Skeletal muscle satellite cell (primary cell): ENCODE measurements around the gene C2CD3.

Experiments
- H3K27me3 ChIP-seq: 2 replicates; pipeline ENCODE4 v1.7.0; 2013; ENCODE audit warnings: low read length; ENCODE audit not compliant: control insufficient read depth, insufficient read depth
- H3K36me3 ChIP-seq: 2 replicates; pipeline ENCODE4 v1.7.0; 2013; ENCODE audit warnings: mild to moderate bottlenecking, control low read depth, low read length; ENCODE audit not compliant: insufficient read depth
- H3K4me1 ChIP-seq: 2 replicates; pipeline ENCODE4 v1.7.0; 2013; ENCODE audit warnings: low read length; ENCODE audit not compliant: control insufficient read depth, insufficient read depth
- H3K4me2 ChIP-seq: 2 replicates; pipeline ENCODE4 v1.7.0; 2013; ENCODE audit warnings: mild to moderate bottlenecking, low read length
- H3K4me3 ChIP-seq: 2 replicates; pipeline ENCODE4 v1.7.0; 2013; ENCODE audit warnings: low read length
- H3K9ac ChIP-seq: 2 replicates; pipeline ENCODE4 v1.7.0; 2013; ENCODE audit warnings: mild to moderate bottlenecking, low read depth, low read length, moderate library complexity
- H3K9me3 ChIP-seq: replicated peaks from 2 replicates; pipeline ENCODE4 v1.7.0; 2013; ENCODE audit warnings: mild to moderate bottlenecking, control low read depth, low read length

C2CD3 gene

DNA sequence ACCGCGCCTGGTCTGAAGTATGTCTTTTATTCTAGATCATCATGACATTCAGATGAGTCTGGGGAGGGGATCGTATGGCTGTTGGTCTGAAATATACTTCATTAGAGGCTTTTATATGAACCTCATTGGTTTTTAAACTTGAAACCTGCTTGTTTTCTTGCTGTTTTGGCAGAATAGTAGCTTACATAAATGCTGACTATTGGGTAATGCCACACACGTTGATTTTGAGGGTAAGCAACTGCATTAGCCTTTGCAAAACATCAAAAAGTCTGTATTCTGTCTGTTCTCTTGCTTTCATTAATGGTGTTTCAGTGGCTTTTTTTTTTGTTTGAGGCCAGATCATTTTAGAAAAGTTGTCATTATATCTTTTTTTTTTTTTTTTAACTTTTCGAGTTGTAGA lies 14.5 kb upstream of the C2CD3 start:
- H3K4me3 ChIP-seq = no peak overlapping the region
- peaks cover 4% of the 10 kb centered on the region for H3K36me3 ChIP-seq
- no peaks in the 10 kb centered on the region for H3K27me3 ChIP-seq
- peaks cover 12% of the 10 kb centered on the region for H3K4me1 ChIP-seq
- H3K9me3 ChIP-seq = no peaks in the 10 kb centered on the region
- H3K9ac ChIP-seq = no peak overlapping the region
- no peak overlapping the region for H3K4me2 ChIP-seq

DNA sequence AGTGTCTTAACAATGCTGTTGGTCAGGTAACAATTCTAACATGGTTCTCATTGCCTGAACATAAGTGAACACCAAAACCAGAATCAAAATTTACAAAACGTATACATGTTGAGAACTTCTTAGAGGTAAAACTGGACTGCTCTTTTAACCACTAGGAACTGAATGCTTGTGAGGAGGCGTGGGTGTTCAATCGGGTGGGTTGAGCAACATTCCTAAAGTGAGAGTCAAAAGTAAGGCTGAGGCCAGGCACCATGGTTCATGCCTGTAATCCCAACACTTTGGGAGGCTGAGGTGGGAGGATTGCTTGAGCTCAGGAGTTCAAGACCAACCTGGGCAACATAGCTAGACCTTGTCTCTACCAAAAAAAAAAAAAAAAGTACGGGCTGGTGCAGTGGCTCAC lies 11.8 kb upstream of the C2CD3 start:
- Histone ChIP-seq H3K4me1 (peaks cover 18% of the 10 kb centered on the region), H3K4me3 (no peak overlapping the region), H3K4me2 (no peak overlapping the region), H3K27me3 (no peaks in the 10 kb centered on the region), H3K9me3 (no peaks in the 10 kb centered on the region), H3K36me3 (peaks cover 1% of the 10 kb centered on the region), H3K9ac (no peak overlapping the region)

DNA sequence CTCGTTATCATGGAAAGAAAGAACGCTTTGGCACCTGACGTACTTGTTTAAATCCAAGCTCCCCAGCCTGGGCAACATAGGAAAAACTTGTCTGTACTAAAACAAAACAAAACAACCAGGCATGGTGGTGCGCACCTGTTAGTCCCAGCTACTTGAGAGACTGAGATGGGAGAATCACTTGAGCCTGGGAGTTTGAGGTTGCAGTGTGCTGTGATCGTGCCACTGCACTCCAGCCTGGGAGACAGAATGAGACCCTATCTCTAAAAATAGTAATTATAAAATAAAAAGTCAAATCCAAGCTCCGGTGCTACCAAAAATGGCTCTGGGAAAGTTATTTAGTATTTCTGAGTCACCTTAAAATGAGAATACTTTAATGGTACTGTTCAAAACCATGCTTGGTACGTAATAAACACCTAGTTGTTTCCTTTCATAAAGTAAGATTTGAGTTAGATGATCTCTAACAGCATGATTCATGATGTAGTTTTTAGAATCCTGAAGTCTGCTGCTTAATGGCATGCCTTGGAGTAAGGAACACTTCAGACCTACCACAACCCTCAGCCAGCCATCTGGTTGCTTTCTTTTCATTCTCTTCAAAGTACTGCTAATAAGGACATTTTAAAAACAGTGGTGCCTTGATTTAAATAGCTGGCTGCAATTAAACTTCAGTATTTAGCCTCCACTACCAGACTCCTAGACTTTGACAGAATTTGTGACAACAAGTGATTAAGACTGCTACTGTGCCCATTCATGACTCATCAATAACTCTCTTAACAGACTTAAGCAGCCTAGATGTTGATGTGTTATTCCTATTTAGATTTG lies 8.6 kb upstream of the C2CD3 start:
- Histone ChIP-seq H3K36me3 (no peaks in the 10 kb centered on the region), H3K9ac (no peak overlapping the region), H3K4me2 (no peak overlapping the region), H3K4me1 (peaks cover 12% of the 10 kb centered on the region), H3K4me3 (no peak overlapping the region), H3K9me3 (no peaks in the 10 kb centered on the region), H3K27me3 (no peaks in the 10 kb centered on the region)

DNA sequence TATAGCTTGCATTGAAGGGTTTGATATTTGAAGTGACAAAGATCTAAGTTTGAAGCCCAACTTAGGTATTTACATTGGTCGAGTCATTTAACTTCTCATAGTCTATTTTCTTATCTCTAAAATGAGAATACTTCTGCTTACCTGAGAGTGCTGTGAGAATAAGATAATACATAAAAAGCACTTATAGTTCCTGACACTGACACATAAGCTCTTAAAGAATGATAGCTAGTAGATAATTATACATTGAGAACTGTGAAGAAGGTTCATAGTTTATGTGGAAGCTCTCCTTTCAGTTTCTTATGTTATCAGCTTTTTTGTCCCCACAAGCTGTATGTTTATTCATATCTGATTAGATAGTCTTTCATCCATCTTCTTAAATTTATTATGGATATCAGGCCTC lies 5.1 kb upstream of the C2CD3 start:
- Histone ChIP-seq H3K4me2 (no peak overlapping the region), H3K4me1 (peaks cover 20% of the 10 kb centered on the region), H3K27me3 (no peaks in the 10 kb centered on the region)

DNA sequence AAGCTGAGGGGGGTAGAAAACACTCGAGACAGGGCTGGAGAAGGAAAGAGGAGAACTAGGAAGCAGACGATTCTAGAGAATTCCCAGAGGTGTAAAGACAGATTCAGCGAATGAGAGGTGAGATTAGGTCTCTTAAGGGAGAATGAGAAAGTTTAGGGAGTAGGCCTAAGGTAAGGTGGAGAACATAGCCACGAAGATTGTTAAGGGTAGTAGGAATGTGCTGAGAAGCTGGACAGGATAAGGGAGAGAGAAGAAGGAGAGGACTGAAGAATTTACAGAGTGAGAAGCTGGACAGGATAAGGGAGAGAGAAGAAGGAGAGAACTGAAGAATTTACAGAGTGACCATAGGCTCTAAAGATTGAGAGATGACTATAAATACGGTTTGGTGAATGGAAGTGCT lies 1.2 kb upstream of the C2CD3 start:
- H3K4me1 ChIP-seq = peaks cover 20% of the 10 kb centered on the region
- peak overlapping the region; percentile 82 for H3K4me2 ChIP-seq
- peak overlapping the region; percentile 82 for H3K4me3 ChIP-seq
- peak overlapping the region; percentile 91 for H3K9ac ChIP-seq
- H3K36me3 ChIP-seq = peaks cover 8% of the 10 kb centered on the region
- no peaks in the 10 kb centered on the region for H3K27me3 ChIP-seq
- no peaks in the 10 kb centered on the region for H3K9me3 ChIP-seq

More for the DNA sequence above, 5.1 kb upstream of the C2CD3 start:
- no peak overlapping the region for H3K4me3 ChIP-seq
- no peak overlapping the region for H3K9ac ChIP-seq
- no peaks in the 10 kb centered on the region for H3K36me3 ChIP-seq
- no peaks in the 10 kb centered on the region for H3K9me3 ChIP-seq

DNA sequence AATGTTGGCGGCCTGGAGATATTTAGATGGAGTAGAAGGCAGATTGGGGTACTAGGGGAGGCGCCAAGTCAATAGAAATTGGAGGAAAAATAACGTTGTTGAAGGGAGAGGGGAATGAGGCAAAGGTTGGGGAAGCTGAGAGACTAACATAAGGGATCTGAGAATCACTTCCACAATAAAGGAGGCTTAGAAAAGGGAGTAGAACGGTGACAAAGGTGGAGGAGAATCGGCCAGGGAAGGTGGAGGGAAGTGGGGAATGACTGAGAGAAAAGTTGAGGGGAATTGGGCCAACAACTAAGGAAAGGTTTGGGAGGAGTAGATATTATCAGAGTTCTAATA lies 797 bp upstream of the C2CD3 start:
- H3K9me3 ChIP-seq = no peaks in the 10 kb centered on the region
- no peaks in the 10 kb centered on the region for H3K27me3 ChIP-seq
- H3K4me1 ChIP-seq = peaks cover 20% of the 10 kb centered on the region
- peak overlapping the region; percentile 91 for H3K9ac ChIP-seq
- H3K4me3 ChIP-seq = peak overlapping the region; percentile 82
- H3K4me2 ChIP-seq = peak overlapping the region; percentile 82
- peaks cover 8% of the 10 kb centered on the region for H3K36me3 ChIP-seq

DNA sequence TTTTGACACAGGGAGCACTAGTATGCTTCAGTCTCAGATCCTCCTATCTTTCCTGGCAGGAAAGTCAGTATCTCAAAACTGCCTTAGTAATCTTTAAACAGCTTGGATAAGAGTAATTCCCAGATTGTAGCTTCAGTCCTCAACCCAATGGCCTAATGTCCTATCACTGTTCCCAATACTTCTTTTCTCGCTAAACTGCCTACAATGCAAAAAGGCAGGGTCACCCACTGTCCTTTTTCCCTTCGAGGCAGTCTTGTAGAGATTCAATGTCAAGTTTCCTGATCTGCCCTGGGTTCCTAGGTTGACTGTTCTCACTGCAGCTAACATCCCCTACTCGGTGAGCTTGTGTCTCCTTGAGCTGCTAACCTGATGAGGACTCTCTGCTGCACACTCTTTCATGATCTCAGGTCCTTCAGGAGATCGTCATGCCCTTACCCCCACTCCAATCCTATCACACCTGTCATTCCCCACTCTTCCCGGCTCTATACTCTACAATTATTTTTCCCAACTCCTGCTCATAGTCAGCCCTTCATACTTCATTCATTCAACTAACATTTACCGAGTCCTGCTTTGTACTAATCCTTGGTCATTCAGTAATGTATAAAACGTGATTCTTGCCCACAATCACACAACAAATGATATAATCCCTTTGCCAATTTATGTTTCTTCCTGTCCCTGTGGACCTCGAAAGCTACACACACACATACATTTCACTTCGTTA lies 904 bp downstream of the C2CD3 start:
- H3K4me3 ChIP-seq = peak overlapping the region; percentile 79
- peaks cover 20% of the 10 kb centered on the region for H3K4me1 ChIP-seq
- H3K27me3 ChIP-seq = no peaks in the 10 kb centered on the region
- H3K9ac ChIP-seq = peak overlapping the region; percentile 86
- H3K36me3 ChIP-seq = peaks cover 14% of the 10 kb centered on the region
- H3K9me3 ChIP-seq = no peaks in the 10 kb centered on the region
- H3K4me2 ChIP-seq = peak overlapping the region; percentile 89

DNA sequence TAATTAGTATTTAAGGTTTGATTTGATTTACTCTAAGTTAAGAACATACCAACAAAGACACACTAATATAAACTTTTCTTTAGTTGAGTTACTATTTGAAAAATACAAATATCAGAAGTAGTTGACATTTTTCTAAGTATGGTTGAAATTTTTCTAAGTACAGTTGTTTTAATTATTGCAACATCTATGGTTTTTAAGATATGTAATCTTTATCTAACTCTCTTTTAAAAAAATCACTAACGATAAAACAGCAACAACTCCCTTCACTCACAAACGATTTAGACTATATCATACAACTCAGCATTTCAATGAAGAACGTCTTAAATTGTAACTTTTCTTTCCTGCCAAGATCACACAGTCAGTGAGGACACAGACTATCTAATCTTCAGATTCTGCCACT lies 2.0 kb downstream of the C2CD3 start:
- no peak overlapping the region for H3K9ac ChIP-seq
- no peaks in the 10 kb centered on the region for H3K9me3 ChIP-seq
- H3K36me3 ChIP-seq = peaks cover 19% of the 10 kb centered on the region
- H3K27me3 ChIP-seq = no peaks in the 10 kb centered on the region
- no peak overlapping the region for H3K4me3 ChIP-seq
- peak overlapping the region; percentile 89 for H3K4me2 ChIP-seq
- peaks cover 17% of the 10 kb centered on the region for H3K4me1 ChIP-seq

DNA sequence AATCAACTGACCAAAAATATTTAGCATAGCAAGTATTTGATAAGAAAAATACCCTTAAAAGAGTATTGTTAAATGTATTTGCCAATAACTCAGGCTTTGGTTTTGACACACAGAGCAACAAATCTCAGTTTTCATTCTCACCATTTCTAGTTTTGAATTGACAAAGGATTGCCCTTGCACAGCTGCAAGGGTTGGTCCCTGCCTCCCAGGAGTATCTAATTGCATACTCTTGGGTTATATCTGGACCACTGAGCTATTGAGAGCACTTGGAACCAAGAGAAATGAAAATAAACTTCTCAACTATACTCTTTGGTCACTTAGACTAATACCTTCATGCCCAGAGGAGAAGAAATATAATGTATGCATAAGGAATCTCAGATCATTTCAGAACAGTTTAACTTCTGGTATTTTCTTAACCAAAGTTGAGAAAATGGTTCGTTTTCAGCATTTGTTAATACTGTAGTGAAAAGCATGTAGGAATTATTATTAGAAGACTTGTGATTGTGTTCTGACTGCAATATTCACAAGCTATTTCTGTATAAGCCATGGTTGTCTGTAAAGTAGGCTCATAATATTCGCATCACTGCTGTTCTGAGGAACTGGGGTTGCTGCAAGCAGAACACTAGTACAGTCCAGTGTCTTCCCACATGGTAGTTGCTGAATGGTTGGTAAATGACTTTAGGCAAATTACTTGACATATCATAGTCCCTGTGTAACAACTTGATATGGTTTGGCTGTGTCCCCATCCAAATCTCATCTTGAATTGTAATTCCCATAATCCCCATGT lies 7.9 kb downstream of the C2CD3 start:
- H3K27me3 ChIP-seq = no peaks in the 10 kb centered on the region
- no peak overlapping the region for H3K4me2 ChIP-seq
- H3K4me3 ChIP-seq = no peak overlapping the region
- H3K9ac ChIP-seq = no peak overlapping the region
- H3K4me1 ChIP-seq = no peaks in the 10 kb centered on the region
- H3K36me3 ChIP-seq = peaks cover 23% of the 10 kb centered on the region
- no peaks in the 10 kb centered on the region for H3K9me3 ChIP-seq

DNA sequence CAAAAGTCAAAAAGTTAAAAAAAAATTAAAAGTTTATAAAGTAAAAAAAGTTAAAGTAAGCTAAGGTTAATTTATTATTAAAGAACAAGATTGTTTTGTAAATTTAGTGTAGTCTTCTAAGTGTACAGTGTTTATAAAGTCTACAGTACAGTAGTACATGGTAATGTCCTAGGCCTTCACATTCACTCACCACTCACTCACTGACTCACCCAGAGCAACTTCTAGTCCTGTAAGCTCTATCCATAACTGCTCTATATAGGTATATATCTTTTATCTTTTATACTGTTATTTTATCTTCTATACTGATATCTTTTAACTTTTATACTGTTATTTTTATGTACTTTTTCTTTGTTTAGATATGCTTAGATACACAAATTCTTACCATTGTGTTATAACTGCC lies 11.2 kb downstream of the C2CD3 start:
- no peak overlapping the region for H3K4me3 ChIP-seq
- H3K4me2 ChIP-seq = no peak overlapping the region
- no peak overlapping the region for H3K9ac ChIP-seq
- H3K4me1 ChIP-seq = peaks cover 14% of the 10 kb centered on the region
- H3K9me3 ChIP-seq = no peaks in the 10 kb centered on the region
- peaks cover 17% of the 10 kb centered on the region for H3K36me3 ChIP-seq
- H3K27me3 ChIP-seq = no peaks in the 10 kb centered on the region

DNA sequence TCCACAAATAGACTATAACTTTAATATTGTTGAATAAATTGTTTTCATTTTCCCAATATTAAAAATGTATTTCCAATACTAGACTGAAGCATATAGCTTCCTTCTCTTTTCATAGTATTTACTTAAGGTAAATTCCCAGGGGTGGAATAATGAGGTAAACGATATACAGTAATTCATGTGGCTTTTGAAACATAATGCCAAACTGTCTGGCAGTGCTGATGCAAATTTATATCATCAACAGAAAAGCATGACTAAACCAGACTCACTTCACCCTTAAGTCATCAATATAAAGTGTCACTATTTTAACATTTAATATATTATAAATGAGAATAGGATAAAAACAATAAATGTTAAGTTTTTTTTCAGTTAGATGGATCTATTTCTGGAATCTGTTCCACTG lies 13.6 kb downstream of the C2CD3 start:
- Histone ChIP-seq H3K36me3 (peaks cover 12% of the 10 kb centered on the region), H3K4me3 (no peak overlapping the region), H3K4me1 (peaks cover 20% of the 10 kb centered on the region), H3K27me3 (no peaks in the 10 kb centered on the region), H3K9ac (no peak overlapping the region), H3K9me3 (no peaks in the 10 kb centered on the region), H3K4me2 (no peak overlapping the region)
